MM.1S (cell line): Measurements from ENCODE around the gene NCOR2.

Experiments
- DNase-seq: peaks from one replicate; pipeline ENCODE4 v3.0.0-alpha.2; 2015
- H2AFZ ChIP-seq: fragments of 300-600 bp; sonication (generic); 2 replicates; pipeline ENCODE4 v1.6.0; 2016; ENCODE audit warnings: antibody characterized with exemption, low read length
- H3F3A ChIP-seq: fragments of 300-600 bp; sonication (generic); 2 replicates; pipeline ENCODE4 v1.6.1; 2016; ENCODE audit warnings: mild to moderate bottlenecking, antibody characterized with exemption, low read length, moderate library complexity, mixed read lengths; ENCODE audit not compliant: insufficient read depth
- H3K27ac ChIP-seq: fragments of 300-600 bp; sonication (generic); 2 replicates; pipeline ENCODE4 v1.5.1; 2016; ENCODE audit warnings: mild to moderate bottlenecking, low read length
- H3K27me3 ChIP-seq: fragments of 300-600 bp; sonication (generic); replicated peaks from 2 replicates; pipeline ENCODE4 v1.6.0; 2016; ENCODE audit warnings: low read length; ENCODE audit not compliant: insufficient read depth
- H3K36me3 ChIP-seq: fragments of 300-600 bp; sonication (generic); replicated peaks from 2 replicates; pipeline ENCODE4 v1.6.1; 2016; ENCODE audit warnings: mild to moderate bottlenecking, low read length, mixed read lengths; ENCODE audit not compliant: insufficient read depth
- H3K4me1 ChIP-seq: fragments of 300-600 bp; sonication (generic); 2 replicates; pipeline ENCODE4 v1.6.1; 2016; ENCODE audit warnings: low read length, mixed read lengths
- H3K4me2 ChIP-seq: fragments of 300-600 bp; sonication (generic); 2 replicates; pipeline ENCODE4 v1.6.0; 2016; ENCODE audit warnings: low read depth, low read length
- H3K4me3 ChIP-seq: fragments of 300-600 bp; sonication (generic); 2 replicates; pipeline ENCODE4 v1.5.1; 2016; ENCODE audit warnings: low read length, mixed read lengths
- H3K79me2 ChIP-seq: fragments of 300-600 bp; sonication (generic); 2 replicates; pipeline ENCODE4 v1.6.1; 2016; ENCODE audit warnings: mixed run types, low read length, mixed read lengths
- H3K9ac ChIP-seq: fragments of 300-600 bp; sonication (generic); 2 replicates; pipeline ENCODE4 v1.6.1; 2016; ENCODE audit warnings: low read length, mixed read lengths
- H3K9me2 ChIP-seq: fragments of 300-600 bp; sonication (generic); replicated peaks from 2 replicates; pipeline ENCODE4 v1.6.1; 2016; ENCODE audit warnings: mild to moderate bottlenecking, low read length, mixed read lengths; ENCODE audit not compliant: insufficient read depth
- H3K9me3 ChIP-seq: fragments of 300-600 bp; sonication (generic); replicated peaks from 2 replicates; pipeline ENCODE4 v1.6.1; 2016; ENCODE audit warnings: mild to moderate bottlenecking, low read length, mixed read lengths; ENCODE audit not compliant: insufficient read depth
- H4K20me1 ChIP-seq: fragments of 300-600 bp; sonication (generic); 2 replicates; pipeline ENCODE4 v1.6.1; 2016; ENCODE audit warnings: mild to moderate bottlenecking, low read length, moderate library complexity, mixed read lengths; ENCODE audit not compliant: insufficient read depth
- EZH2 ChIP-seq: fragments of 300-600 bp; sonication (generic); optimal IDR thresholded peaks from 2 replicates; pipeline ENCODE3; 2017; ENCODE audit warnings: low read depth, mild to moderate bottlenecking, antibody characterized with exemption, low read length, mixed read lengths
- EZH2phosphoT487 ChIP-seq: fragments of 300-600 bp; sonication (generic); IDR thresholded peaks from 2 replicates; pipeline ENCODE4 v1.6.1; 2018; ENCODE audit warnings: antibody characterized with exemption, low read length
- TF ChIP-seq, protein P1 (sequence below): fragments of 300-600 bp; sonication (generic); IDR thresholded peaks from 2 replicates; pipeline ENCODE4 v1.5.1; 2016; ENCODE audit warnings: antibody characterized with exemption, low read length, mixed read lengths

Gene NCOR2

DNA sequence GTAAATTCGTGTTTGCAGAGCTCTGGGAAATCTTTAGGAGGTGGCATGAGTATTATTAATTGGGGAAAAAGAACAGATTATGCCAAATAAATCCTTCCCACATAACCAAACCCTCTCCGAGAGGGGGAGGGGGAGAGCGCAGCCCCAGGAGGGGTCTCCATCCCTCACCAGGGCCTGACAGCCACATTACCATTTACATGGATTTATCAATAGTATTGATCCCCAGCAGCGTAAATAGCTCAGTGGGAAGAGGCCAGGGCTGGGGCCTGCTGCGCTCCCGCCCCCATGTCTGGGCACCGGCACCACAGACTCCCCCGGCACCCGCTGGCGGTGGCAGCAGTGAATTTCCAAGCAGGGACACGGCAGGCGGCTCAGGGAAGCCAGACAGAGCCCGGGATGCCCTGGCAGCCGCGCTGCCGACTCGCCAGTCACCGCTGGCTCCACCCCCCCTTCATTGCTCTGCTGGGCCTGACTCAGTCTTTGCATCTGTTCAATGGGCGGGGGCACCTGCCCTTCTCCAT, 2.4 kb downstream of the NCOR2 start:
- Histone ChIP-seq H3K36me3 (no peaks in the 10 kb centered on the region), H3K9ac (no peak overlapping the region), H3K4me1 (peaks cover 7% of the 10 kb centered on the region), H3K9me3 (no peaks in the 10 kb centered on the region), H3K9me2 (no peaks in the 10 kb centered on the region), H3K79me2 (peaks cover 69% of the 10 kb centered on the region), H3K27ac (no peak overlapping the region), H3K4me2 (peak overlapping the region; percentile 65; the same call in 1 of the 2 replicates), H3K4me3 (no peak overlapping the region), H3K27me3 (no peaks in the 10 kb centered on the region), H2AFZ (no peak overlapping the region), H3F3A (peaks cover 4% of the 10 kb centered on the region; the same call in 1 of the 2 replicates), H4K20me1 (peaks cover 6% of the 10 kb centered on the region; the same call in 1 of the 2 replicates)
- TF ChIP-seq, protein P1, sequence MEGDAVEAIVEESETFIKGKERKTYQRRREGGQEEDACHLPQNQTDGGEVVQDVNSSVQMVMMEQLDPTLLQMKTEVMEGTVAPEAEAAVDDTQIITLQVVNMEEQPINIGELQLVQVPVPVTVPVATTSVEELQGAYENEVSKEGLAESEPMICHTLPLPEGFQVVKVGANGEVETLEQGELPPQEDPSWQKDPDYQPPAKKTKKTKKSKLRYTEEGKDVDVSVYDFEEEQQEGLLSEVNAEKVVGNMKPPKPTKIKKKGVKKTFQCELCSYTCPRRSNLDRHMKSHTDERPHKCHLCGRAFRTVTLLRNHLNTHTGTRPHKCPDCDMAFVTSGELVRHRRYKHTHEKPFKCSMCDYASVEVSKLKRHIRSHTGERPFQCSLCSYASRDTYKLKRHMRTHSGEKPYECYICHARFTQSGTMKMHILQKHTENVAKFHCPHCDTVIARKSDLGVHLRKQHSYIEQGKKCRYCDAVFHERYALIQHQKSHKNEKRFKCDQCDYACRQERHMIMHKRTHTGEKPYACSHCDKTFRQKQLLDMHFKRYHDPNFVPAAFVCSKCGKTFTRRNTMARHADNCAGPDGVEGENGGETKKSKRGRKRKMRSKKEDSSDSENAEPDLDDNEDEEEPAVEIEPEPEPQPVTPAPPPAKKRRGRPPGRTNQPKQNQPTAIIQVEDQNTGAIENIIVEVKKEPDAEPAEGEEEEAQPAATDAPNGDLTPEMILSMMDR = no peak
- no peak for TF ChIP-seq EZH2phosphoT487
- TF ChIP-seq EZH2 = no peak
- DNase-seq = no peak

DNA sequence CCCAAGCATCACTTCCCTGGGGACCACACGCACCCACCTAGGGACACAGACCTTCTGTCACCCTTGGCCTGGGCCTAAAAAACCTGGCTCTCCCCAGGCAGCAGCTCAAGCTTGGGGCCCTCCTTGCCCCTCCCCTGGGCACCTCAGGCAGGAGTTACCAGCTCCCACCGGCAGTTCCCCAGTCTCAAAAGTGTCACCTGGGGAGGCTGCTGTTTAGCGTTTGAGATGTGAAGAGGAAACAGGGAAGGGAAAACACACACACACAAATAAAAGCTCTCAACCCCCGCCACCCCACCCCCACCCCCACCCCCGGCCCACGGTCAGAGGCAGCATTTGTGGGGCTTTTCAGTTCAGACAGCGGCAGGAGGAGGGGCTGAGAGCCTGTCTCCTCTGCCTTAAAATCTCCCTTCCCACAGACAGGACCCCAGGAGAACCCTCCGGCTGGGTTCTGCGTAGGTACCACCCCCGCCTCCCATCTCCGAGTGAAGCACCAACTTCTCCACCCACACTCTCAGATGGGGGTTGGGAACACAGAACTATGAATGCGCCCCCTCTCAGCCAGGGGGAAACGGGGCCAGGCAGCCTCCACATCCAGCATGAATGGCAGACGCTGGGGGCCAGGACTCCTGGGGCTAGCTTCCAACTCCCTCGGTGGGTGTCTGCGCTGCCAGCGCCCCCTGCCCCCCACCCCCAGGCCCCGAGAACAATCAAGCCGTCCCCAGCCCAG, 3.0 kb downstream of the NCOR2 start:
- TF ChIP-seq, protein P1 = no peak
- no peak for TF ChIP-seq EZH2
- H3K9ac ChIP-seq = no peak overlapping the region
- peaks cover 4% of the 10 kb centered on the region; the same call in 1 of the 2 replicates for H3F3A ChIP-seq
- H3K4me1 ChIP-seq = peaks cover 6% of the 10 kb centered on the region
- H4K20me1 ChIP-seq = peaks cover 6% of the 10 kb centered on the region; the same call in 1 of the 2 replicates
- H3K4me3 ChIP-seq = no peak overlapping the region
- no peaks in the 10 kb centered on the region for H3K27me3 ChIP-seq
- no peak for DNase-seq
- no peak overlapping the region for H3K4me2 ChIP-seq
- no peaks in the 10 kb centered on the region for H3K9me2 ChIP-seq
- H2AFZ ChIP-seq = no peak overlapping the region
- H3K36me3 ChIP-seq = no peaks in the 10 kb centered on the region
- peaks cover 75% of the 10 kb centered on the region for H3K79me2 ChIP-seq
- H3K9me3 ChIP-seq = no peaks in the 10 kb centered on the region
- no peak overlapping the region for H3K27ac ChIP-seq

DNA sequence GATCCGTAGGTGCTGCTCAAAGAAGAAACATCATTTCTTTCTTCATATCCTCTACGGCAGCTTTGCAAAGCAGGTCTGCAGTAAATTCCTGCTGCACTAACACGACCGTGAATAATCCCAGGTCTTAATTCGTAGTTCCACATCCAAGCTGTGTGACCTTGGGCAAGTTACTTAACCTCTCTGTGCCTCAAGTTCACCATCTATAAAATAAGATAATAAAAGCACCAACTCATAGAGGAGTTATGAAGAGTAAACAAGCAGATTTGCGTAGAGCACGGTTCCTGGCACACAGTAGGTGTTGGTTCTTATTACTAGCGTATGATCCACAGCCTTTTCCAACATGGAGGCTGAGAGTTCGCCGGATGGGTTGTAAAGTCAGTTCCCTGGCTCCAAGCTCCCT, 3.6 kb downstream of the NCOR2 start:
- H3K4me3 ChIP-seq = no peak overlapping the region
- no peak overlapping the region for H2AFZ ChIP-seq
- peaks cover 6% of the 10 kb centered on the region; the same call in 1 of the 2 replicates for H4K20me1 ChIP-seq
- H3K79me2 ChIP-seq = peaks cover 81% of the 10 kb centered on the region
- peaks cover 4% of the 10 kb centered on the region; the same call in 1 of the 2 replicates for H3F3A ChIP-seq
- no peaks in the 10 kb centered on the region for H3K9me3 ChIP-seq
- peaks cover under 1% of the 10 kb centered on the region; the same call in 1 of the 2 replicates for H3K4me1 ChIP-seq
- no peaks in the 10 kb centered on the region for H3K9me2 ChIP-seq
- H3K27me3 ChIP-seq = no peaks in the 10 kb centered on the region
- H3K4me2 ChIP-seq = no peak overlapping the region
- no peak for DNase-seq
- H3K27ac ChIP-seq = no peak overlapping the region
- no peak overlapping the region for H3K9ac ChIP-seq
- H3K36me3 ChIP-seq = no peaks in the 10 kb centered on the region
- TF ChIP-seq EZH2 (no peak), EZH2phosphoT487 (no peak)
- TF ChIP-seq, protein P1 = no peak
